Measurements from ENCODE around the gene GAB4.
"Not testable (repeated sequence)": the region's sequence is repeated elsewhere in the genome, so short reads cannot be mapped to it uniquely, and the experiment has no call there.

Gene GAB4, protein sequence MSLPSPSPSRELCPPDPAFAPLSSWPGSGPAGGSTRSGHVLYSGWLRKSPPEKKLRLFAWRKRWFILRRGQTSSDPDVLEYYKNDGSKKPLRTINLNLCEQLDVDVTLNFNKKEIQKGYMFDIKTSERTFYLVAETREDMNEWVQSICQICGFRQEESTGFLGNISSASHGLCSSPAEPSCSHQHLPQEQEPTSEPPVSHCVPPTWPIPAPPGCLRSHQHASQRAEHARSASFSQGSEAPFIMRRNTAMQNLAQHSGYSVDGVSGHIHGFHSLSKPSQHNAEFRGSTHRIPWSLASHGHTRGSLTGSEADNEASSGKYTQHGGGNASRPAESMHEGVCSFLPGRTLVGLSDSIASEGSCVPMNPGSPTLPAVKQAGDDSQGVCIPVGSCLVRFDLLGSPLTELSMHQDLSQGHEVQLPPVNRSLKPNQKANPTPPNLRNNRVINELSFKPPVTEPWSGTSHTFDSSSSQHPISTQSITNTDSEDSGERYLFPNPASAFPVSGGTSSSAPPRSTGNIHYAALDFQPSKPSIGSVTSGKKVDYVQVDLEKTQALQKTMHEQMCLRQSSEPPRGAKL

DNA sequence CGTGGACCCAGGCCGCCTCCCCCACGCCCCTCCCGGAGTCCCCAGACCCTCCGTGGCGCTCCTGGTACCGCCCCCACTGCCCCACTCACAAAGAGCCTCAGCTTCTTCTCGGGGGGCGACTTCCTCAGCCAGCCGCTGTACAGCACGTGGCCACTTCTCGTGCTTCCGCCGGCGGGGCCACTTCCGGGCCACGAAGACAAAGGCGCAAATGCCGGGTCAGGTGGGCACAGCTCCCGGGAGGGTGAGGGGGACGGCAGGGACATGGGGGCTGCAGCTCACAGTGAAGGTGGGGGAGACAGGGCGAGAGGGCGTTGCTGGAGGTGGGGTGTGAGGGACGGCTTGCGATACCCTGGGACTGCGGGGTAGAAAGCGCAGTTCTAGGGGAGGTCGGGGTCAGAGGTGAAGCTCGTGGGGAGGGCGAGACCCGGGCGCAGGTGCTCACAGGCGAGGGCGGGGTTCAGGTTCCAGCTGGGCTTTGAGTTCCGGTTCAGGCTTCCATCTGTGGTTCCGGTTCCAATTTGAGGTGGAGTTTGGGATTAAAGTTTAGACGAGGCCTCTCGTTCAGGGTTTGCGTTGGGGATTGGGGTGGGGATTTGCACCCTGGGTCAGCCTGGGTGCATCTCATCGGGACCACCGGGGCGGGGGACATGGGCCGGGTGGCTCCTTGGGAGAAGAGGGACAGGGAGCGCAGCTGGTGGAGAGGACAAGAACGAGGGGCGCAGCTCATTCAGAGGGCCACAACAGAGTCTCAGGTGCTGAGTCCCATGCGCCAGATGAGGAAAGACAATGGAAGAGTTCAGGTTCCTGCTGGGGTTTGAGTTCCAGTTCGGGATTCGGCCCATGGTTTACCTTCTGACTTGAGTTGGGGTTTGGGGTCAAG lies at the start of gene GAB4:
Gene GAB4, minus strand, starts transcription at position 371 of the 880 bp plus-strand sequence. Its CDS starts 108 bp downstream, at position 263.
- DNase-seq (ENCODE audit: low read depth in 2 of 2), result no peak

GRCh38 chr22:17056807-17057206 lies 48.8 kb upstream of the GAB4 start:
- no peak for DNase-seq (ENCODE audit: low read depth in 2 of 2)

- no peak for DNase-seq (ENCODE audit: low read depth in 2 of 2)
Observed at GRCh38 chr22:17056058-17056457, 48.0 kb upstream of the GAB4 start.

- no peak for DNase-seq (ENCODE audit: low read depth in 2 of 2)
Observed at GRCh38 chr22:17047656-17048055, 39.6 kb upstream of the GAB4 start.

DNA sequence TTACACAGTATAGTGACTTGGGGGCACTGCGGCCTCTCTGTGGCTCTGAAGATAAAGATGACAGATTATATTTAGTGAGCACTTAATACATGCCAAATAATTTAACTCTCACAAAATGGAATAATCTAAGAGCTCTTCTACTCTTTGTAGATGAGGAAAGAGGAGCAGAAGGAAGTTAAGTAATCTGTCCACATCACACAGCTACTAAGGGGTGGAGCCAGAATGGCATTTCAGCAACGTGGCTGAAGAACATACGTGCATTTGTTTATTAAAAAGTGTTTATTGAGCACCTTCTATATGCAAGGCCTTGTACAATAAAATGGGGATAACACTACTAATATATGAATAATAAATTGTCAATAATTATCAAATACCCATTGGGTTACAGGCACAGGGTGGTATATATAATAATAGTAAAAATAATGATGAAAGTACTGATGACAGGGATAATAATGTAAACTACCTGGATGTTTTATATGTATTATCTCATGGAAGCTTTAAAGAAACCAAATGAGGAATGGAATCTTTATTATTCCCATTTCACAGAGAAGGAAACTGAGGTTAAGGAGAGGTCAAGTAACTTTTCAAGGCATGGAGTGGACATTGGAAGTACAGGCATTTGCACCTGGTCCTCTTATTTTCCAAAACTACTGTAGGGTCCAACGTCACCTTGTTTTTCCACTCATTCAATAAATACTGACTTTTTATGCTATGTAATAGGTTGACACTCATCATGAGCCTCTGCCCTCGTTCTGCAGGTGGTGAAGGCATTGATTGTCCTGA lies 38.7 kb upstream of the GAB4 start:
- DNase-seq (ENCODE audit: low read depth in 2 of 2), result no peak

DNA sequence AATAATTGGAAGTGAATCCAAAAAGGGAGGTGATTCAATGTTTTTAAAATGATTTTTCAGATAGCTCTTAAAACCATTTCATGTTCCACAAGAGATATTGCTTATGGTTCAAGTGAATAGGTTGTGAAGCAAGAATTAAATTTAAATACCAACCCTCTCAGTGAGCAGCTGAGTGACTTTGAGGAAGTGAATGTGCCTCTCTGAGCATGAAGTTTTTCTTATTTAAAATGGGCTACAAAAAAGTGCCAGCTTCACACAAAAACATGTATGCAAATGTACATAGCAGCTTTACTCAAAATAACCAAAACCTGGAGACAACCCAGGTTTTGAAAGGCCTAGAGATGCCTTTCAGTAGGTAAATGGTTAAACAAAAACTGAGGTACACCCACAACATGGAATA lies 35.5 kb upstream of the GAB4 start:
- DNase-seq (ENCODE audit: low read depth in 2 of 2), result no peak

GRCh38 chr22:17036842-17037711 lies 29.1 kb upstream of the GAB4 start:
- not testable (repeated sequence) for DNase-seq (ENCODE audit: low read depth in 2 of 2)

DNA sequence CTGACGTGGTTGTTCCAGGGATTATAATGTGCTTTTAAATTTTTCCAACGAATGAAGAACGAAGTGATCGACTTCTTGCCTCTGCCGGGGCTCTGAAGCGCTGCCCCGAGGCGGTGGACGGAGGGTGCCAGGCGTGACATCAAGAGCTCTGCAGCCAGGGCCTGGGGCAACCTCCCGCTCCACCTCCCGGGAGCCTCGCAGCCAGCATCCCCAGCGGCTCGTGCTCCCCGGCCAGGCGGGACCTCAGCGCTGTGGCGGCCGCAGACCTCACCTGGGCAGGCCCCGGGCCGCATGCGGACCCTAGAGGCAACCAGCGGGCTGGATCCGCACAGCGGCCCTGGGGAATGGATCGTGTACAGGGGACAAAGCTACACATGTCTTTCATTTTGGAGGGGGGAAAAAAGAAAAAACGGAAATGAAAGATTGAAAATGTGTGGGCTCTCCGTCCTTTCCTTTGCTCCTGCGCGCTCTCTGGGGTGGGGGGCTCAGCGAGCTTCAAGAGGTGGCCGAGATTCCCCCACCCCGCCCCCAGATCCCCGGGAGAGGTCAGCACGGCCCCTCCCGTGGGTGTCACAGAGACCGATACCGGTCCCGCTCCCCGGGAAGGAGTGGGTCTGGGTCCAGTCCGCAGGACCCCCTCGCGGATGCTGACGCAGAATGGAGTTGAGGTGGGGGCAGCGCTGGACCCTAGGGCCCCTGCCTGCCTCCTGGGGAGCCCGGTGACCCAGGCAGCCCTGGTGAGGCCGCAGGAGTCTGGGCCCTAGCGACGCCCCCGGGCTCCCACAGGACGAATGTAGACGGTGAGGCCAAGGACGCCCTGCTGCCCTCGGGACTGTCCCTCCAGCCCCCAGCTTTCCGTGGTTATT lies 28.2 kb upstream of the GAB4 start:
- DNase-seq (ENCODE audit: low read depth in 2 of 2), result not testable (repeated sequence)

- DNase-seq (ENCODE audit: low read depth in 2 of 2), result no peak
Observed at GRCh38 chr22:17035246-17035645, 27.2 kb upstream of the GAB4 start.

DNA sequence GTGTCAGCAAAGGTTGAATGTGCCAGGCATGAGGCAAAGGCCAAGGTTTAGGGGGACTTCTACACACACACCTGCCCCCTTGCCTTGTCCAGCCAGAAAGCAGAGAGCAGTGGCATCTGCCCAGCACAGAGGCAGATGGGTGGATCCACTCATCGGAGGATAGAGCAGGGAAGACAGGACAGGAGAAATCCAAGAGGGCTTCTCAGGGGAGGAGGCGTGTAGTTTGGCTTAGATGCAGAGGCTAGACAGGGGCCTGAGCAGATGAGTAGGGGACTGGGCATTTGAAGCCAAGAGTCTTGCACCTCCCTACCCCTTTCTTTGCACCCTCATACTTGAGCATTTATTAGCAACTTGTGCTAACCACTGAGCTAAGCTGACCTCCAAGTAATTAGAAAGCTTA lies 26.5 kb upstream of the GAB4 start:
- not testable (repeated sequence) for DNase-seq (ENCODE audit: low read depth in 2 of 2)

DNA sequence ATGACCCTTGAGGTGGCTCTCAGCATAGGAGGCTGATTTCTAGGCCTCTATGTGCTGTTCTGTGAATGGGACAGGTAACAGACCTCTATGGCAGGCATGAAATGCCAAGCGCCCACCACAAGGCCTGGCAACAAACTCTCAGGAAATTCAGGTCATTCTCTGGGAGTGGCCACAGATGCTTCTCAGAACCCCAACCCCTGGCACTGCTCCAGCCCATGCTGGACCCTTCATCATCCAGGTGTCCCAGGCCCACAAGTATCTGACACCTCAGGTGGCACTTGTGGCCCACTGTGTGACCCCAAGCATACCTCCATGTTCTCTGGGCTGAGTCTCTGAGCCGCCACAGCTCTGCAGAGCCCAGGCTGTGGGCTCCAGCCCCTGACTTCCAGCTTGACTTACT lies 24.3 kb upstream of the GAB4 start:
- not testable (repeated sequence) for DNase-seq (ENCODE audit: low read depth in 2 of 2)

GRCh38 chr22:17024380-17024779 lies 16.4 kb upstream of the GAB4 start:
- DNase-seq (ENCODE audit: low read depth in 2 of 2), result not testable (repeated sequence)

DNA sequence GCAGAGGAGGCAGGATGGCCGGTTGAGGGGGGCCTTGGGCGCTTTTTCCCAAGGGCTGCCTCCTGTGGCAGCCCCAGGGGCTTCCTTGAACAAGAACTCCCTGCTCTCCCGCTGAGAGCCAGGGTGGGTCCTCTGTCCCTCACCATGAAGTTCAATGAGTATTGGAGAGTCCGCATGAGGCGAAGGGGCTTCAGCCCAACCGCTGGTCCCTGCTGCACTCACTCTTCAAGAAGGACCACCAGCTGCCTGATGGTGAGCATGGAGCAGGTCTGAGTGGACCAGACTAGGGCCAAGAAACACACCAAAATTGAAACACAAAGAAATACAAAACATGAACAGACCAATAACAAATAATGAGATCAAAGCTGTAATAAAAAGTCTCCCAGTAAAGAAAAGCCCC lies 7.5 kb upstream of the GAB4 start:
- DNase-seq (ENCODE audit: low read depth in 2 of 2), result not testable (repeated sequence)

GRCh38 chr22:17014101-17014440 lies 6.0 kb upstream of the GAB4 start:
- not testable (repeated sequence) for DNase-seq (ENCODE audit: low read depth in 2 of 2)

GRCh38 chr22:17013396-17014100 lies 5.5 kb upstream of the GAB4 start:
- DNase-seq (ENCODE audit: low read depth in 2 of 2), result no peak

DNA sequence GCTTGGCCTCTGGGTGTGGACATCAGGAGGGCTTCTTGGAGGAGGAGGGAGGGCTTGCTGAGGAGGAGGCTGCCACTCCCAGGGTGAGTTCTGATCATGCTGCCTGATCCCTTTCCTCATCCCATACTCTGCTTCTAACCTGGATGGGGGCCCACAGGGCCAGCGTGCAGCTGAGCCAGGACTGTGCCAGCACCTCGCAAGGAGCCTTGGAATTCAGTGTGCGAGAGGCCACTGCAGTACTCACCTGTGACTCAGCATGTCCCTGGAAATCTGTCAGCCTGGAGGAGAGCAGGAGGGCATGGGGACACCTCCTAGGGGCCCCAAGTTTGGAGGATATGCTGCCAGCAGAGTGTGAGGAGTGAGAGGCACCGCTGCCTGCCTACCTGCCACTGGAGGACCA lies 4.2 kb upstream of the GAB4 start:
- no peak for DNase-seq (ENCODE audit: low read depth in 2 of 2)

GRCh38 chr22:17009640-17010291 lies 1.7 kb upstream of the GAB4 start:
- DNase-seq (ENCODE audit: low read depth in 2 of 2), result no peak

DNA sequence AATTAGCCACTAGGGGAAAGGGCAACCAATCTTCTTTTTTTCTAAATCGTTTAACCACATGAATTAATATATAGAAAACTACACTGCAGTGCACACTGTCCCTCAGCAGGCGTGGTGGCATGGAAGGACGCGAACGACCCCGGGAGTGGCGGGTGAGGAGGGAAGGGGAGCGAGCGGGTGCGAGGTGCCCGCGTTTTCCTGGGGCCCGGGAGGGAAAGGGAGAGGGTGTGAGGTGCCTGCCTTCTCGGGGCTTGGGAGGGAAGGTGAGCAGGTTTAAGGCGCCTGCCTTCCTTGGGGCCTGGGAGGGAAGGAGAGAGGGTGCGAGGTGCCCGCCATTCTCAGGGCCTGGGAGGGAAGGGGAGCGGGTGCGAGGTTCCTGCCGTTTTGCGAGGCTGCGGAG lies 765 bp downstream of the GAB4 start:
- no peak for DNase-seq (ENCODE audit: low read depth in 2 of 2)

DNA sequence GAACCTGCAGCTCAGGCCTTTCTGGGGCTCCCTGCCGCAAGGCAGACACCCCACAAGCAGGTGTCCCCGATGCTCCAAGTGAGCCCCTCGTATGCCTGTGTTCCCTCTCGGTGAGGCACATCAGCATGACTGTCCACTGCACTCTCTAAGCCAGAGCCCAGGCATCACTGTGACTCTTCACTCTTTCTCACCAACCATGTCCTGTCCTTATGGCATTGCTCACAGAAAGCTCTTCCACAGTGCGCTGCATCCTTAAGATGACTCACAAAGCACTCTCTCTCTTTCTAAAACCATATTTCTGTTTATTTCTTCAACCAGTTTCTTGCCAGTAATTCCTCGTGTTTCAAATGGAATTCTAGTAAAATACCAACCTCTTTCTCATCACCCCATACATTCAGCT lies 18.1 kb downstream of the GAB4 start:
- no peak for DNase-seq (ENCODE audit: low read depth in 2 of 2)

Data from stimulated activated CD4-positive, alpha-beta T cell treated with anti-CD3 and anti-CD28 coated beads, Interleukin-1b, Interleukin-23, amount 100 ng/mL, for 4 hours (primary cell).